Omental fat pad (tissue), 4 donors: ENCODE measurements around the gene MRPL23. TPM values are rescaled to one million over a fixed set of nuclear protein-coding genes. Genes with fewer than 3 reads are reported as not detected.

Experiments
- ATAC-seq: fragments of 150-250 bp; one replicate; pipeline ENCODE4 v1.9.1; 2016; ENCODE audit warnings: mild to moderate bottlenecking, moderate library complexity; ENCODE audit not compliant: low FRiP score
- DNase-seq: peaks from one replicate; pipeline ENCODE4 v3.0.0-alpha.2; 2019; ENCODE audit warnings: low spot score
- total RNA-seq, 4 donors: library from RNA; depleted of rRNA; stranded (reverse); fragments of >200 nt; gene quantifications; one replicate each; pipeline ENCODE4 v1.1.0, GENCODE V29; 2016
- TF ChIP-seq, protein P1 (sequence below), 3 donors: fragments of 450-650 bp; IDR thresholded peaks; one replicate each; pipeline ENCODE4 v1.5.1; 2016 to 2017; ENCODE audit warnings: antibody characterized with exemption in 3 of 3, mild to moderate bottlenecking in 3 of 3, moderate library complexity in 2 of 3

MRPL23 gene
- total RNA-seq, 4 donors from 2014 or later, result 82.3 to 114 (median 111) TPM

DNA sequence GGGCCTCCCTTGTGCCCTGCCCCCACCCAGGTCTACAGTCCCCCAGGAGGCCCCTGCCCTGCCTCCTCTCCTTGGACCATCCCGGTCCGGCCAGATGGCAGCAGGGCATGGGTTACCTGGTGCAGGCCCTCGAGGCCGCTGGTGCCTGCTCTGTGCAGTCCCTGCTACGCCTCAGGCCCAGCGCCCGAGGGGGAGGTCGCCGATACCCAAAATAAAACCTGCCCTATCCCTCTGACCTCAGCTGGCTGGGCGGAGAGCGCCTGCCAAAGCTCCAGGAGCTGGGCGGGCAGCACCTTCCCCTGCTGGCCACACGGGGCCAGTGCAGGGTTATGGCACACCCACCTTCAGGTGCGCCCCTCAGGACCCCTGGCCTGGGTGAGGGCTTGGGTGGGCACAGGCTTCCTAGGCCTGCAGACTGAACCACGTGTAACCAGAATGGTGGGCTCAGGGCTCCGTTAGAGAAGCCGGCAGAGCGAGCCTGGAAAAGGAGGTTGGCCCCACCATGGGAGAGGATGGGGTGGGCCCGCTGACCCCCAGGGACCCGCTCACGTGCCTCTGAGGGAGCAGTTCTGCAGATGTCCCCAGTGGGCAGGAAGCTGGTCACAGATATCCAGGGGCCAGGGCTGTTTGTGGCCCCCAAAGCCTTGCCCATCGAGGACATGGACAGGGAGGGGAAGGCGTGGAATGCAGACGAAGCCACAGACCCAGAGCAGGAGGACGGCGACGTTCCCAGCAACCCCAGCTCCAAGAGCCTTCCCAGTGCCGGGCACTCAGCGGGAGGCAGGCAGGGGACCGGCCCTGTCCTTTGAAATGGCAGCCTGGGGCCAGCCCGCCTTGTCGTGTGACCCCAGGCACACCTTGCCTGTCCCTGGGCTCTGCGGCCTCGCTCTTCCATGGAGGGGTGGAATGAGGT lies 29.4 kb upstream of the MRPL23 start:
- DNase-seq, result no peak
- peak; percentile 35 for ATAC-seq
- TF ChIP-seq, protein P1, sequence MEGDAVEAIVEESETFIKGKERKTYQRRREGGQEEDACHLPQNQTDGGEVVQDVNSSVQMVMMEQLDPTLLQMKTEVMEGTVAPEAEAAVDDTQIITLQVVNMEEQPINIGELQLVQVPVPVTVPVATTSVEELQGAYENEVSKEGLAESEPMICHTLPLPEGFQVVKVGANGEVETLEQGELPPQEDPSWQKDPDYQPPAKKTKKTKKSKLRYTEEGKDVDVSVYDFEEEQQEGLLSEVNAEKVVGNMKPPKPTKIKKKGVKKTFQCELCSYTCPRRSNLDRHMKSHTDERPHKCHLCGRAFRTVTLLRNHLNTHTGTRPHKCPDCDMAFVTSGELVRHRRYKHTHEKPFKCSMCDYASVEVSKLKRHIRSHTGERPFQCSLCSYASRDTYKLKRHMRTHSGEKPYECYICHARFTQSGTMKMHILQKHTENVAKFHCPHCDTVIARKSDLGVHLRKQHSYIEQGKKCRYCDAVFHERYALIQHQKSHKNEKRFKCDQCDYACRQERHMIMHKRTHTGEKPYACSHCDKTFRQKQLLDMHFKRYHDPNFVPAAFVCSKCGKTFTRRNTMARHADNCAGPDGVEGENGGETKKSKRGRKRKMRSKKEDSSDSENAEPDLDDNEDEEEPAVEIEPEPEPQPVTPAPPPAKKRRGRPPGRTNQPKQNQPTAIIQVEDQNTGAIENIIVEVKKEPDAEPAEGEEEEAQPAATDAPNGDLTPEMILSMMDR (IDR thresholded peaks at IDR 0.05), result no peak

DNA sequence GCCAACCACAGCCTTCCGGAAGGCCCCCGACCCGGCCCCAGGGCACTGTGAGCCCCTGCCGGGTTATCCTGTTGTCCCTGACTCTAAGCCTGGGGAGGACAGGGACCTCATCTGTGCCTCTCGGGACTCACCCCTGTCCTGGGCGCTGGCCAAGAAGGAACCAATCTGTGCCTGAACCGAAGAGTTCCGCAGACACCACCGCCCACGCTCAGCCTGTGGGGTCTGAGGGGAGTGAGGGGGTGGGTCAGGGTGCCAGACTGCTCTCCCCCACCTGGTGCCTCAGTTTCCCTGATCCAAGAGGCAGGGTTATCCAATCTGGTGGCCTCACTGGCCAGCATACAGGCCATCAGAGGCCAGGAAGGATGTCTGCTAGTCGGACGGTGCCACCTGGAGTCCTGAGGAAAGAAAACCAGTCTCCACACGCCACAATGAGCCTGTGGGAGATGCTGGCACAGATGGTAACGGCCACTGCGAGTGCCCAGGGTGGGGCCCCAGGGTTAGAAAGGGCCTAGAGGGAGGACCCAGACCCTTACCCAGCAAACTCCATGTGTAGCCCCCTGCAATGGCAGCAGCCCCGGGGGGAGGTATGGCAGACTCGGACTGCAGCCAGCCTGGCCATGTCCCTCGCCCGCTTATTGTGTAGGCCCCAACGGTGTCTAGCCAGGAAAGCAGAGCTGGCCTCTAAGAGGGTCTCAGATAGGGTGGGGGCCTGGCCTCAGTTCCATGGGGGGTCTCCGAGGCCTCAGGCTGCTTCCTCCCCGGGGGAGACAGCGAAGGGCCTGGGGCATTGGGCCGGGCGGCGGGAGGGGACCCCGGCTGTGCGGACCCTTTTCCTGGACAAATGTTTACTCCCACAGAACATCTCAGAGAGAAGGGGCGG lies 28.5 kb upstream of the MRPL23 start:
- DNase-seq (no peak), ATAC-seq (no peak)
- TF ChIP-seq, protein P1 (IDR thresholded peaks at IDR 0.05), result no peak

GRCh38 chr11:1919391-1920127 lies 27.6 kb upstream of the MRPL23 start, which contains the start of gene TNNT3:
TNNT3 (plus strand) TSS chr11:1919703; CDS start chr11:1922875, 3,172 bp downstream.
- TF ChIP-seq, protein P1 (IDR thresholded peaks at IDR 0.05), result no peak
- DNase-seq (no peak), ATAC-seq (no peak)

GRCh38 chr11:1920128-1920908 lies 26.8 kb upstream of the MRPL23 start:
- ATAC-seq (no peak), DNase-seq (no peak)
- TF ChIP-seq, protein P1 (IDR thresholded peaks at IDR 0.05), result no peak

DNA sequence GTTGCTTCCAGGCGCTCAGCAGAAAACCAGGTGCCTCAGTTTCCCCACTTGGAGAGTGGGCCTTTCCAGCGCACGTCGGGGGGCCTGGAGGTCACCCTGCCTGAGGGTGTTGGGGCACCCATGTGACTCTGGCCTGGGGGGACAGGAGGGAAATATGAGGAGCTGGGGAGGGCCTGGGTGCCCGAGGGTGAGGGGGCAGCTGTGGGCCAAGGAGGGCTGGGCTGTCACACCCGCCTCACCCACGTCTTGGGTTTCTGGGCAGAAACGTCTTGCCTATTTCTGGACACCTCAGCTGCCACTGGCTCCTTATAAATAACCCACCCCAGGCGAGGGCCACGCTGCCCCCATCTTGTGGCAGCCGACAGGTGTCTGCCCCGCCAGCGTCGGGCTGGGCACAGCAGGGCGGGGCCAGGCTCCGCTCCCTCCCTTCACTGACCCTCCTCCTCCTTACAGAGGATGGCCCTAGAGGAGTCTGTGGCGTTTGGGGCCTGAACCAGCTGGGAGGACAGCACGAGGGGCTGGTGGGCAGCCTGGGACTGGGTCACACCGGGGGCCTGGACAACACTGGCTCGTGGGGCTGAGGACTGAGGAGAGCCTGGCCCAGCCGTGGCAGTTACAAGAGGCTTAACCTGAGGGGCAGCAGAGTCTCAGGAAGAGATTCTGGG lies 26.1 kb upstream of the MRPL23 start:
- DNase-seq (no peak), ATAC-seq (no peak)
- TF ChIP-seq, protein P1 (IDR thresholded peaks at IDR 0.05), result no peak
